Endometrium (tissue), 2 donors: ENCODE measurements around the gene ZFP62.
"Not testable (repeated sequence)": the region's sequence is repeated elsewhere in the genome, so short reads cannot be mapped to it uniquely, and the experiment has no call there.

Experiments
- FAIRE-seq: peaks from 2 replicates; lab custom pipeline; 2012; peaks lifted over from hg19 to GRCh38; lab: Jason Lieb, UNC
- donor health status: control.
- donor health status: control.

ZFP62 gene

GRCh38 chr5:180830253-180831138 lies 30.6 kb downstream of the ZFP62 start:
- no peak for FAIRE-seq

- FAIRE-seq, result no peak
These were observed 31.4 kb downstream of the ZFP62 start for GRCh38 chr5:180829726-180830125.

DNA sequence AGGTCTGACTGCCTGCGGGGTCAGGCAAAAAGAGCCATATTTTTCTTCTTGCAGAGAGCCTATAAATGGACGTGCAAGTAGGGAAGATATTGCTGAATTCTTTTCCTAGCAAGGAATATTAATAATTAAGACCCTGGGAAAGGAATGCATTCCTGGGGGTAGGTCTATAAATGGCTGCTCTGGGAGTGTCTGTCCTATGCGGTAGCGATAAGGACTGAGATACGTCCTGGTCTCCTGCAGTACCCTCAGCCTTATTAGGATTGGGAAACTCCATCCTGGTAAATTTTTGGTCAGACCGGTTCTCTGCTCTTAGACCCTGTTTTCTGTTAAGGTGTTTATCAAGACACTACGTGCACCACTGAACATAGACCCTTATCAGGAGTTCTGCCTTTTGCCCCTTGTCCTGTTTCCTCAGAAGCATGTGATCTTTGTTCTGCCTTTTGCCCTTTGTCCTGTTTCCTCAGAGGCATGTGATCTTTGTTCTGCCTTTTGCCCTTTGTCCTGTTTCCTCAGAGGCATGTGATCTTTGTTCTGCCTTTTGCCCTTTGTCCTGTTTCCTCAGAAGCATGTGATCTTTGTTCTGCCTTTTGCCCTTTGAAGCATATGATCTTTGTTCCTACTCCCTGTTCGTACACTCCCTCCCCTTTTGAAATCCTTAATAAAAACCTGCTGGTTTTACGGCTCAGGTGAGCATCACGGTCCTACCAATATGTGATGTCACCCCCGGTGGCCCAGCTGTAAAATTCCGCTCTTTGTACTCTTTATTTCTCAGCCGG lies 32.1 kb downstream of the ZFP62 start:
- not testable (repeated sequence) for FAIRE-seq

GRCh38 chr5:180827374-180827773 lies 33.7 kb downstream of the ZFP62 start:
- not testable (repeated sequence) for FAIRE-seq

DNA sequence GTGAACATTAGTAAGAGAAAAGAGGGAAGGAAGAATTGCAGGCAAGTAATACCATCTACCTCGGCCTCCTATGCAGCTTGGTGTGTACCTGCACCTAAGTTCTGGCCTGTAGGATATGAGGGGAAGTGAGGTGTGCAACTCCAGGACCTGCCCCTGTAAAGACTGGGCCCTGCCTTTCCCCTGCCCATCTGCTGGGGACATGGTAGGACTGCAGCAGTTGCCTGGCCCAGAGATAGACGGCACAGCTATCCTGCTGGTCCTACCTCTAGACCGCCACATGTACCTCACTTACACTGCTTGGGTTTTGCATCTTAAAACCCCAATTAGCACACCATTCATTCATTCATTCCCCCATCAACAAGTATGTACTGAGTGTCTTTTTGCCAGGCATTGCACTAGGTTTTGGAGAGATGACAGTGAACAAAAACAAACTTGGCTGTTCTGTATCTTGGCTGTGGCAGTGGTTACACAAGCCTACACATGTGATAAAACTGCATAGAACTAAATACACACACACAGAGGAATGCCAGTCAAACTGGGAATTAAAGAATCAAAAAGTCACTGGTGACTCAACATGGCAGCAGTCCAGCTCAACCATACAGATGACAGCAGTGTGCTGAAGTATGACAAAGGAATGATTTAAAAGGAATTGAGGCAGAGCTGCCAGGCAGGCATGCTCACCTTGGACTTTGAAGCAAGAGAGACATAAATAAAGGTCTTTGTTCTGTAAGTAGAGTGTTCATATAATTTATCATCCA lies 35.1 kb downstream of the ZFP62 start:
- FAIRE-seq, result no peak

DNA sequence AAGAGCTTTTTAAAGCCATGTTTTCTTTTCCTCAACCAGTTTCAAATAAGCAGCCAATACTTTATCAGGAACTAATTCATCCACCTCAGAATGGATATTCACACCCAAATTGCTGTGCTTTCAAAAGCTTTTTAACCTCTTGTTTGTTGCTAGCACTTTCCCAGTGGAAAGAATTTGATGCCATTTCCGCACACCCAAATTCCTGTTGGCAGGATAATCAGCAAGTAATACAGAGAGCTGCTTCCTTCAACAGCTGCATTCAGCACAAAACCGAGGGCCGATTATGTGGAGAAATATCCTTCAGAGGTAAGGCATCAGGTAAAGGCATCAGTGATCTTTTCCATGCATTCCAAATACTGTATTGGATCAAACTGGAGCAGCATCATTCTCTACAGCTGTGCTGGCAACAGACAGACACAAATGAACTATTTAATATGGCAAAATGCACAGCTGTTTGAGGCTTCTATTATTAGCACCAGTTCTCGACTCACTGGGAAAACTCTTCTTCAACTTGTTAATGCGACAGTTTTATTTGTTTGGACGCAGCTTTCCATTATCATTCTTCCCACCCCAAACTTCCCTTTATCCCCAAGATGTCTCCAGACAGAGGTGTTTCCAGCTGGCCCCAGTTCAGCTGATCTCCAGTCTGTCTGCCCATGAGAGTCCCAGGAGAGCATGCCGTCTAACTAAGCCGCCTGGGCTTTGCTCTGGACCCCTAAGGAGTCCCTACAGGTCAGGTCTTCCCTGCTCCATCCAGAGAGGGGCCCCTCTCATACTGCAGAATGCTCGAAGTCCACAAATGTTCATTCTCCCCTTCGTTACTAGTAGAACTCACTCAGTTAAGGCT lies 36.2 kb downstream of the ZFP62 start:
- FAIRE-seq, result no peak

DNA sequence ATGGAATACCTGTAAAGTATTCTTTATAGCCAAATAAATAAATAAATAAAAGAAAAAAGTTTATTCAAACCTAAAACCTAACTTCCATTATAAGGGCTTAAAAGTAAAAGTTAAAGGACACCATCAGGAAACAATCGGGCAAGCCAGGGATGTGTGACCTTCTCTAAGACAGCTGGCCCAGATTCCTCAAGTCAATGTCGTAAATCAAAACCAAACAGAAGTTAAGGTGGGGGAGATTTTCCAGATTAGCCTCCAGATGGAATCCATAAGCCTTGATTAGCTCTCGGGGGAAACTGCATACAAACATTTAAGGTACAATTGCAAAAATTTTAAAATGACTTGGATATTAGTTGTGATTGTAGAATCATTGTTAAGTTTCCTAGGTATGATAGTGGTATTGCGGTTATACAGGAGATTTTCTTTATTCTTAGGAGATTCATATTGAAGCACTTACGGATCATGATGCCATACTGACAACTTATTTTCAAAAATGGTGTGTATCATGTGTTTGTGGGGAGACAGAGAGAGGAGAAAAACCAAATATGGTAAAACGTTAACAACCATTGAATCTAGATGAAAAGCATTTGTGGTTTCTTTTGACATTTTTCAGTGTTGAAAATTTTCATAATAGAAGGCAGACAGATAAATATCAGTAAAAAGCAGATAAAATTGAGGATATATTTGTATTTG lies 37.0 kb downstream of the ZFP62 start:
- no peak for FAIRE-seq

GRCh38 chr5:180823346-180823745 lies 37.7 kb downstream of the ZFP62 start:
- no peak for FAIRE-seq

- no peak for FAIRE-seq
These were observed 39.5 kb downstream of the ZFP62 start for GRCh38 chr5:180821538-180821937.

DNA sequence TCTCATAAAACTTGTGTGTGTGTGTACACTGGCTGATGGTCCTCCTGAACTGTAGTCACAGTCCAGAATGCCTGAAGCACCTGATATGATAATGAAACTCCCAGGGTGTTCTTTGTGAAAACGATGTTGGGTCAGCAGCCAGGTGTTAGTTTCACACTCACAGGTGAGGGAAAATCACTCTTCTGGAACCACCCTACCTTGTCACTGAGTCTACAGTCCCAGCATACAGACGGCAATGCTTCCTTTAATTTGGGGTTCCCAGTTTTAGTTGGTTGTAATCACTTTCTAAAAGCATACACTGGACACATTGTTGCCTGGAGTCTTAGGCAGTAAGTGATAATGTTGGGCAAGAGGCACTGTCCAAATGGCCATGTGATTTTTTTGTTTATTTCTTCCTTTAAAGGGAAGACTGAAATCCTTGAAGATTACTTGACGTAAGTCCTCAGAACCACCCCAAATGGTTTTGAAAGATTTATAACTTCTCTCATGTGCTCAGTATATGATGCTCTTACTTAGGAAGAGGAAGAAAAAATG lies 40.2 kb downstream of the ZFP62 start:
- no peak for FAIRE-seq

GRCh38 chr5:180818677-180819341 lies 42.3 kb downstream of the ZFP62 start:
- no peak for FAIRE-seq

GRCh38 chr5:180817893-180818674 lies 43.0 kb downstream of the ZFP62 start:
- FAIRE-seq, result no peak

- FAIRE-seq, result no peak
These were observed 44.2 kb downstream of the ZFP62 start for GRCh38 chr5:180816608-180817534.

GRCh38 chr5:180815293-180815917 lies 45.7 kb downstream of the ZFP62 start:
- FAIRE-seq, result no peak

DNA sequence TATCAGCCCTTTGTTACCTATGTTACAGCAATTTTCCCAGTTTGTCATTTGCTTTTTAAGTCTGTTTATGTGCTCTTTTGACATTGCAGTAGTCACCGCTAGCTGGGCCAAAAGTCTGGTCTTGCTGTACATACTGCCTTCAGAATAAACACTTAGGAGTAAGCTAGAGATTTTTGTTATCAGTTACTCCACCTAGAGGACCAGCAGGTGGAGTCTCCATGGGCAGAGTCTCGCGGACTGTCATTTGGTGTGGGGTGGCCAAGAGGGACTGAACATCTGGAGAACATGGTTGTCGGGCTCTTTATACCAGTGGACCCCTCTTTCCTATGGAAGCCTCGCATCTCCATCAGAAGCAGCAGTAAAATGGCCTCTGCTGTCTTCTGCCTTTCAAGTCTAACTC lies 47.7 kb downstream of the ZFP62 start:
- FAIRE-seq, result no peak

- no peak for FAIRE-seq
These were observed 49.4 kb downstream of the ZFP62 start for GRCh38 chr5:180811623-180812124.

DNA sequence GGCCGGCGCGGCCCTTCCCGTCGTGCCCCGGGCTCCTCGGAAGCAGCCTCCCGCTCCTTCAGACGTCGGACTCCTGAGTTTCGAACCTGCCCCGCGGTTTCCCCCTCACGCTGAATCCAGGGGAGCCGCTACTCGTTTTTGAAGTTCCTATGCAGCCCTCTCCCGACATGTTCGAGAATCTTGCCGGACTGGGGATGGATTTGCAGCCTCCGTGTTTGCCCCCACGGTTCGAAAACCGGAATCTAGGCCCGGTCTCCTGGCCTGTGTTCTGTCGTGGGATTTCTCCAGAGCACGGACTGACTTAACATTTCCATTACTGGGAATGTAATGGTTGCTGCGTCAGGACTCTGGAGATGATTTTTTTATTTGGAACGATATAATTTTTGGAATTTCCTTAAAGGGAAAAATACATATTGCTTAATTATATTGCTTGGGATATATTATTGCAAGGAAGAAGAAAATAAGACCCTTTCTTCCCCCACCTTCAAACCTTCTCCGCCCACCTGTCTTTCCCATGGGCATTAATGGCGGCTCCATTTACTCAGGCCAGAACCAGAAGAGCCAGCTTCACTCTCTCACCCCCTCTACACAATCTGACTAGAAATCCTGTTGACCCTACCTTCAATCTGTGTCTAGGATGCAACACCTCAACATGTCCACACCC lies 50.0 kb downstream of the ZFP62 start:
- FAIRE-seq, result no peak
